ENCODE data around the gene DNAI1.

The DNAI1 gene

GRCh38 chr9:34549407-34549732 lies 90.8 kb downstream of the DNAI1 start:
- DNase-seq (ENCODE audit: low read depth in 1 of 2, low spot score in 1 of 2): no peak
- TF ChIP-seq JUND (IDR thresholded peaks at IDR 0.05; ENCODE audit: low read depth): no peak
- in situ Hi-C loops (cut with HindIII; ENCODE audit: low pct_unique_long_range_greater_than_20kb, low sequenced_read_pairs): no loop called here

GRCh38 chr9:34550016-34550680 lies 91.5 kb downstream of the DNAI1 start:
- DNase-seq (ENCODE audit: low read depth in 1 of 2, low spot score in 1 of 2): no peak
- in situ Hi-C loops (cut with HindIII; ENCODE audit: low pct_unique_long_range_greater_than_20kb, low sequenced_read_pairs): no loop called here
- TF ChIP-seq JUND (IDR thresholded peaks at IDR 0.05; ENCODE audit: low read depth): no peak

- TF ChIP-seq JUND (IDR thresholded peaks at IDR 0.05; ENCODE audit: low read depth): no peak
- DNase-seq (ENCODE audit: low read depth in 1 of 2, low spot score in 1 of 2): no peak
- in situ Hi-C loops (cut with HindIII; ENCODE audit: low pct_unique_long_range_greater_than_20kb, low sequenced_read_pairs): no loop called here
Measured at GRCh38 chr9:34550681-34551270, 92.2 kb downstream of the DNAI1 start.

GRCh38 chr9:34551751-34552605 lies 93.4 kb downstream of the DNAI1 start:
- in situ Hi-C loops (cut with HindIII; ENCODE audit: low pct_unique_long_range_greater_than_20kb, low sequenced_read_pairs): no loop called here
- no peak for TF ChIP-seq JUND (IDR thresholded peaks at IDR 0.05; ENCODE audit: low read depth)
- DNase-seq (ENCODE audit: low read depth in 1 of 2, low spot score in 1 of 2): no peak

GRCh38 chr9:34552606-34552981 lies 94.0 kb downstream of the DNAI1 start:
- no peak for DNase-seq (ENCODE audit: low read depth in 1 of 2, low spot score in 1 of 2)
- in situ Hi-C loops (cut with HindIII; ENCODE audit: low pct_unique_long_range_greater_than_20kb, low sequenced_read_pairs): no loop called here
- no peak for TF ChIP-seq JUND (IDR thresholded peaks at IDR 0.05; ENCODE audit: low read depth)

- no peak for DNase-seq (ENCODE audit: low read depth in 1 of 2, low spot score in 1 of 2)
- in situ Hi-C loops (cut with HindIII; ENCODE audit: low pct_unique_long_range_greater_than_20kb, low sequenced_read_pairs): no loop called here
- TF ChIP-seq JUND (IDR thresholded peaks at IDR 0.05; ENCODE audit: low read depth): no peak
Measured at GRCh38 chr9:34552986-34553385, 94.4 kb downstream of the DNAI1 start.

- no peak for DNase-seq (ENCODE audit: low read depth in 1 of 2, low spot score in 1 of 2)
- in situ Hi-C loops (cut with HindIII; ENCODE audit: low pct_unique_long_range_greater_than_20kb, low sequenced_read_pairs): no loop called here
- TF ChIP-seq JUND (IDR thresholded peaks at IDR 0.05; ENCODE audit: low read depth): no peak
Measured at GRCh38 chr9:34553511-34554021, 95.0 kb downstream of the DNAI1 start.

- in situ Hi-C loops (cut with HindIII; ENCODE audit: low pct_unique_long_range_greater_than_20kb, low sequenced_read_pairs): no loop called here
- TF ChIP-seq JUND (IDR thresholded peaks at IDR 0.05; ENCODE audit: low read depth): no peak
- DNase-seq (ENCODE audit: low read depth in 1 of 2, low spot score in 1 of 2): no peak
Measured at GRCh38 chr9:34554211-34555001, 95.8 kb downstream of the DNAI1 start.

GRCh38 chr9:34555002-34555348 lies 96.4 kb downstream of the DNAI1 start:
- in situ Hi-C loops (cut with HindIII; ENCODE audit: low pct_unique_long_range_greater_than_20kb, low sequenced_read_pairs): no loop called here
- no peak for DNase-seq (ENCODE audit: low read depth in 1 of 2, low spot score in 1 of 2)
- TF ChIP-seq JUND (IDR thresholded peaks at IDR 0.05; ENCODE audit: low read depth): no peak

- no peak for TF ChIP-seq JUND (IDR thresholded peaks at IDR 0.05; ENCODE audit: low read depth)
- DNase-seq (ENCODE audit: low read depth in 1 of 2, low spot score in 1 of 2): no peak
- in situ Hi-C loops (cut with HindIII; ENCODE audit: low pct_unique_long_range_greater_than_20kb, low sequenced_read_pairs): no loop called here
Measured at GRCh38 chr9:34555500-34555899, 96.9 kb downstream of the DNAI1 start.

GRCh38 chr9:34555936-34556525 lies 97.4 kb downstream of the DNAI1 start:
- no peak for DNase-seq (ENCODE audit: low read depth in 1 of 2, low spot score in 1 of 2)
- TF ChIP-seq JUND (IDR thresholded peaks at IDR 0.05; ENCODE audit: low read depth): no peak
- in situ Hi-C loops (cut with HindIII; ENCODE audit: low pct_unique_long_range_greater_than_20kb, low sequenced_read_pairs): no loop called here

GRCh38 chr9:34556949-34557348 lies 98.3 kb downstream of the DNAI1 start:
- no peak for DNase-seq (ENCODE audit: low read depth in 1 of 2, low spot score in 1 of 2)
- TF ChIP-seq JUND (IDR thresholded peaks at IDR 0.05; ENCODE audit: low read depth): no peak
- in situ Hi-C loops (cut with HindIII; ENCODE audit: low pct_unique_long_range_greater_than_20kb, low sequenced_read_pairs): no loop called here

All from T47D (cell line).